Upper lobe of left lung (tissue), 6 donors: Measurements from ENCODE around the gene GZF1. TPM values are rescaled to one million over a fixed set of nuclear protein-coding genes. Genes with fewer than 3 reads are reported as not detected.
A peak's percentile ranks its signal among the peaks of the same experiment; 100 is the strongest.

ENCODE experiments used
- ATAC-seq, 2 donors: fragments of 200-7000 bp; cut with Tn5 transposase; one replicate each; pipeline ENCODE4 v1.9.1; 2022; ENCODE audit warnings: mild to moderate bottlenecking in 2 of 2, moderate library complexity in 2 of 2; ENCODE audit not compliant: low FRiP score in 2 of 2
- DNase-seq, 2 donors: peaks; one replicate each; pipeline ENCODE4 v3.0.0-alpha.2; 2019 to 2020
- H3K27ac ChIP-seq, 4 donors: fragments of 200-600 bp; sonication (generic); one replicate each; pipeline ENCODE4 v1.5.1; 2016 to 2019
- H3K27me3 ChIP-seq, 4 donors: fragments of 200-600 bp; sonication (generic); one replicate each; pipeline ENCODE4 v1.5.1; 2017 to 2019
- H3K36me3 ChIP-seq, 4 donors: fragments of 200-600 bp; sonication (generic); one replicate each; pipeline ENCODE4 v1.5.1; 2016 to 2019
- H3K4me1 ChIP-seq, 4 donors: fragments of 200-600 bp; sonication (generic); one replicate each; pipeline ENCODE4 v1.5.1; 2018 to 2019
- H3K4me3 ChIP-seq, 4 donors: fragments of 200-600 bp; sonication (generic); one replicate each; pipeline ENCODE4 v1.5.1; 2017 to 2019; ENCODE audit warnings: mild to moderate bottlenecking in 2 of 4, moderate library complexity in 1 of 4
- H3K9me3 ChIP-seq, 4 donors: fragments of 200-600 bp; sonication (generic); one replicate each; pipeline ENCODE4 v1.5.1; 2018 to 2019
- EP300 ChIP-seq, 4 donors: sonication (generic); formaldehyde crosslinking; IDR thresholded peaks; one replicate each; pipeline ENCODE4 v1.5.1; 2017; ENCODE audit warnings: antibody characterized with exemption in 4 of 4, control low read depth in 2 of 4
- POLR2A ChIP-seq, 4 donors: fragments of 450-650 bp; IDR thresholded peaks; one replicate each; pipeline ENCODE4 v1.5.1; 2016 to 2017; ENCODE audit warnings: antibody characterized with exemption in 4 of 4, mild to moderate bottlenecking in 2 of 4
- POLR2AphosphoS5 ChIP-seq, 2 donors: sonication (generic); formaldehyde crosslinking; IDR thresholded peaks; one replicate each; pipeline ENCODE4 v1.5.1; 2017; ENCODE audit warnings: antibody characterized with exemption in 2 of 2
- WGBS, 2 donors: methylation state at CpG; one replicate each; pipeline ENCODE4 v1.1.5; 2017 to 2018; 5-methylcytosine and 5-hydroxymethylcytosine counted together
- total RNA-seq, 6 donors: library from RNA; depleted of rRNA in 4 of 6; stranded (reverse); fragments of >200 nt in 4 of 6; gene quantifications; one replicate each; pipeline versions ENCODE4 v1.1.0 to v1.2.1, GENCODE V29; 2016 to 2021
- TF ChIP-seq, protein P1 (sequence below), 6 experiments: fragments of 450-650 bp in 4 of 6; fragments of 200-600 bp in 2 of 6; sonication (generic) in 2 of 6; IDR thresholded peaks; one replicate each; pipeline ENCODE4 v1.5.1; 2016 to 2019; ENCODE audit warnings: antibody characterized with exemption in 6 of 6
- donor health status: DM: no; HTN: no; CAD: no; lungs with moderate emphysema.
- donor health status: DM: no; HTN: yes; CAD: no; lungs with severe emphysema.

GZF1 gene
- total RNA-seq, 6 donors from 2014 or later, result 14.1 to 32.5 (median 25.6) TPM

DNA sequence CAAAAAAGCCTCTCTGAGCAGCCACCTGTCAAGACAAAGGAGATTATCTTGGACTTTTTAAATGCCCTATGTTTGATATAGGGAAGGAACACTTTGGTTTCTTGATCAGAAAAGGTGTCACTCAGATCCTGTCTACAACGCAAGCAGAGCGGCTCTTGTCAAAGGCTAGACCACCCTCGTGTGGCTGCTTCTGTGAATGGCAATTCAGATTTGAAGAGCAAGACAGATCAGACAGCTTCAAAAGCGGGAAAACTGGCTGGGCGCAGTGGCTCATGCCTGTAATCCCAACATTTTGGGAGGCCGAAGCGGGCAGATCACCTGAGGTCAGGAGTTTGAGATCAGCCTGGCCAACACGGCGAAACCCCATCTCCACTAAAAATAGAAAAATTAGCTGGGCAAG lies 21.5 kb upstream of the GZF1 start:
- H3K4me1 ChIP-seq, result peaks cover 0 to 4% (median 0%) of the 10 kb centered on the region in 4 donors

DNA sequence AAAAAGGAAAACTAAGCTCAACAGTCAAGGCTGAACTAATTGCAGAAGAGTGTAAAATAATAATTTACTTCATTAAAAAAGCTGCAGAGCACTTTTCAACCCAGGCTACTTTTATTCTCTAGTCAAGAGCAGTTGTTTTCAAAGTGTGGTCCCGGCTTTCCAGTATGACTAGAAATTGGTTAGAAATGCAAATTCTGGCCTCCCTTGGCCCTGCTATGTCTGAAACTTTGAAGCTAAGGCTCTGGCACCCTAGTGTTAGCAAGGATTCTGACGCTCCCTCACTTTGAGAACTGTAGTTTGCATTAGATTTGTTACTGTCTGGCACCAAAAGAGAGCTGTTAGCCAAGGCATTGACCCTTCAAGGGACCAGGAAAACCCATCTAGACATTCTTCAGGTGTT lies 20.9 kb upstream of the GZF1 start:
- DNase-seq, result no peak
- no peak for ATAC-seq
- TF ChIP-seq EP300 (IDR thresholded peaks at IDR 0.05), result no peak
- no peak for TF ChIP-seq POLR2A (IDR thresholded peaks at IDR 0.05)
- TF ChIP-seq, protein P1, sequence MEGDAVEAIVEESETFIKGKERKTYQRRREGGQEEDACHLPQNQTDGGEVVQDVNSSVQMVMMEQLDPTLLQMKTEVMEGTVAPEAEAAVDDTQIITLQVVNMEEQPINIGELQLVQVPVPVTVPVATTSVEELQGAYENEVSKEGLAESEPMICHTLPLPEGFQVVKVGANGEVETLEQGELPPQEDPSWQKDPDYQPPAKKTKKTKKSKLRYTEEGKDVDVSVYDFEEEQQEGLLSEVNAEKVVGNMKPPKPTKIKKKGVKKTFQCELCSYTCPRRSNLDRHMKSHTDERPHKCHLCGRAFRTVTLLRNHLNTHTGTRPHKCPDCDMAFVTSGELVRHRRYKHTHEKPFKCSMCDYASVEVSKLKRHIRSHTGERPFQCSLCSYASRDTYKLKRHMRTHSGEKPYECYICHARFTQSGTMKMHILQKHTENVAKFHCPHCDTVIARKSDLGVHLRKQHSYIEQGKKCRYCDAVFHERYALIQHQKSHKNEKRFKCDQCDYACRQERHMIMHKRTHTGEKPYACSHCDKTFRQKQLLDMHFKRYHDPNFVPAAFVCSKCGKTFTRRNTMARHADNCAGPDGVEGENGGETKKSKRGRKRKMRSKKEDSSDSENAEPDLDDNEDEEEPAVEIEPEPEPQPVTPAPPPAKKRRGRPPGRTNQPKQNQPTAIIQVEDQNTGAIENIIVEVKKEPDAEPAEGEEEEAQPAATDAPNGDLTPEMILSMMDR (IDR thresholded peaks at IDR 0.05), result no peak
- TF ChIP-seq POLR2AphosphoS5 (IDR thresholded peaks at IDR 0.05), result no peak
- no peak overlapping the region for H3K4me3 ChIP-seq
- no peaks in the 10 kb centered on the region for H3K9me3 ChIP-seq
- H3K4me1 ChIP-seq, result peaks cover 0 to 4% (median 0%) of the 10 kb centered on the region in 4 donors
- no peak overlapping the region for H3K27ac ChIP-seq
- WGBS, 2 donors, result 79 to 83% methylated on average over 2 of the region's 2 CpGs
- no peaks in the 10 kb centered on the region for H3K27me3 ChIP-seq
- no peaks in the 10 kb centered on the region for H3K36me3 ChIP-seq

More for the DNA sequence above, 21.5 kb upstream of the GZF1 start:
- WGBS, 2 donors, result 29 to 32% methylated on average over 9 of the region's 9 CpGs
- TF ChIP-seq EP300 (IDR thresholded peaks at IDR 0.05) (no peak), POLR2A (IDR thresholded peaks at IDR 0.05) (no peak), POLR2AphosphoS5 (IDR thresholded peaks at IDR 0.05) (peak in 1 of 2 donors; percentile 13)
- TF ChIP-seq, protein P1 (IDR thresholded peaks at IDR 0.05), result peak; percentile 54 to 71 (median 64)
- no peak overlapping the region for H3K27ac ChIP-seq
- H3K9me3 ChIP-seq, result no peaks in the 10 kb centered on the region
- DNase-seq (peak in 1 of 2 donors; percentile 63), ATAC-seq (peak; percentile 68 to 83)
- H3K36me3 ChIP-seq, result no peaks in the 10 kb centered on the region
- H3K27me3 ChIP-seq, result no peaks in the 10 kb centered on the region
- no peak overlapping the region for H3K4me3 ChIP-seq

DNA sequence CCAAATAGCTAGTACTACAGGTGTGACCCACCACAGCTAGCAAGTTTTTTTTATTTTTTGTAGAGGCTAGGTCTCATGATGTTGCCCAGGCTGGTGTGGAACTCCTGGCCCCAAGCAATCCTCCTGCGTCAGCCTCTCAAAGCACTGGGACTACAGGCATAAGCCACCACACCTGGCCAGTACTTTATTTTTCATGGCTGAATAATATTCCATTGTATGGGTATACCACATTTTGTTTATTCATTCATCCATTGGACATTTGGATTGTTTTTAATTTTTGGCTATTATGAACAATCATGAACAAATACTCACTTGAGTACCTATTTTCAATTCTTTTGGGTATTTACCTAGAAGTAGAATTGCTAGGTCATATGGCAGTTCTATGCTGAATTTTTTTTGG lies 18.4 kb upstream of the GZF1 start:
- Histone ChIP-seq H3K27me3 (no peaks in the 10 kb centered on the region), H3K9me3 (no peaks in the 10 kb centered on the region), H3K4me1 (peaks cover 0 to 4% (median 0%) of the 10 kb centered on the region in 4 donors), H3K36me3 (no peaks in the 10 kb centered on the region), H3K4me3 (no peak overlapping the region), H3K27ac (no peak overlapping the region)
- 90 to 100% methylated on average over 1 of the region's 1 CpG for WGBS, 2 donors
- ATAC-seq (no peak), DNase-seq (no peak)
- no peak for TF ChIP-seq POLR2AphosphoS5 (IDR thresholded peaks at IDR 0.05)
- TF ChIP-seq, protein P1 (IDR thresholded peaks at IDR 0.05), result no peak

DNA sequence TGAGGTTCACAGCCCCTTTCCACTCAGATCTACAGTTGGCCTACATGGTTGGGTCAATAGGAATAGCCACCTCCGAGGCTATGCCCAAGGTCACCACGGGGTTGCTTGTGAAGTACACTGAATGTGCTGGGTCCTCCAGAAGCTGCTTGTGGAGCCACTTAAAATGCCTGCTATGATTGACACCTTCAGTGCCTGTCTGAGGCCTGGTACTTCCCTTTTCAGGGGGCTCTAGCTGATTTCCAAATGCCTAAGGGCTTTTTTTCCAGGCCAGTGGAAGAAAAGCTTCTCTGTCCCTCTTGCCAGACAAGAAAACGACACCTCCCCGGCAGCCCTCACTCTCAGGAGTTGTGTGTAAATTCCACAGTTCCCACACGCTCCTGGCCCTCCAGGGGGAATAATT lies 17.6 kb upstream of the GZF1 start:
- no peaks in the 10 kb centered on the region for H3K36me3 ChIP-seq
- peaks cover 4 to 9% (median 4%) of the 10 kb centered on the region in 4 donors for H3K4me1 ChIP-seq
- H3K27ac ChIP-seq, result no peak overlapping the region
- 49 to 73% methylated on average over 5 of the region's 5 CpGs for WGBS, 2 donors
- TF ChIP-seq EP300 (IDR thresholded peaks at IDR 0.05) (no peak), POLR2AphosphoS5 (IDR thresholded peaks at IDR 0.05) (no peak), POLR2A (IDR thresholded peaks at IDR 0.05) (no peak)
- TF ChIP-seq, protein P1 (IDR thresholded peaks at IDR 0.05), result no peak
- DNase-seq, result no peak
- no peaks in the 10 kb centered on the region for H3K27me3 ChIP-seq
- H3K4me3 ChIP-seq, result no peak overlapping the region
- no peaks in the 10 kb centered on the region for H3K9me3 ChIP-seq
- no peak for ATAC-seq

DNA sequence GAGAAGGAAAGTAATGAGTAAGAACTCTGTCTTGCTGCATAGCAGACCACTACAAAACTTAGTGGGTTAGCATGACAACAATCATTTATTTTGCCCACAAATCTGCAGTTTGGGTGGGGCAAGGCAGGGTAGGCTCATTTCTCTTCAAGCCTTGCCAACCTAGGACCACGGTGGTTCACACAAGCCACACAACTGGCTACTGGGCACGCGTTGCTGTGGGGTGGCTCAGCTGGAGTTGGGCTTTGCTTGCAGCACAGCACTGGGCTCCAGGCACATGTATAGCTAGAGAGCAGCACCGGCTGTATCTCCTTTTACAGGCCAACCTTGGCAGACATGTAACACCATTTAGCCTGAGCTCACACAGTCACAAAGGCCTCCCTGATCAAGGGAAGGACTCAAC lies 16.0 kb upstream of the GZF1 start:
- ATAC-seq (no peak), DNase-seq (no peak)
- H3K4me3 ChIP-seq, result no peak overlapping the region
- H3K27ac ChIP-seq, result no peak overlapping the region
- H3K27me3 ChIP-seq, result no peaks in the 10 kb centered on the region
- no peaks in the 10 kb centered on the region for H3K36me3 ChIP-seq
- no peak for TF ChIP-seq POLR2AphosphoS5 (IDR thresholded peaks at IDR 0.05)
- no peak for TF ChIP-seq POLR2A (IDR thresholded peaks at IDR 0.05)
- TF ChIP-seq EP300 (IDR thresholded peaks at IDR 0.05), result no peak
- TF ChIP-seq, protein P1 (IDR thresholded peaks at IDR 0.05), result no peak
- no peaks in the 10 kb centered on the region for H3K9me3 ChIP-seq
- 95% methylated on average over 4 of the region's 4 CpGs; no CpG with 5 or more reads in 1 of the 2 donors for WGBS, 2 donors
- H3K4me1 ChIP-seq, result peaks cover 5 to 11% (median 7%) of the 10 kb centered on the region in 4 donors
